PC-3 (cell line): ENCODE results near the gene SLC6A11.

Source experiments
- CTCF ChIP-seq: fragments of 300-600 bp; sonication (generic); conservative IDR thresholded peaks from 2 replicates; pipeline ENCODE4 v1.5.1; 2017; ENCODE audit warnings: antibody characterized with exemption, low read depth, mild to moderate bottlenecking, low read length
- EZH2 ChIP-seq: fragments of 300-600 bp; sonication (generic); IDR thresholded peaks from one replicate; pipeline ENCODE4 v1.6.1; 2017; ENCODE audit warnings: antibody characterized with exemption, mild to moderate bottlenecking, low read length; ENCODE audit not compliant: unreplicated experiment

GRCh38 chr3:10808974-10809373 is 7.1 kb upstream of the SLC6A11 start:
- no peak for TF ChIP-seq CTCF
- no peak for TF ChIP-seq EZH2
